Epithelial cell of esophagus (primary cell): ENCODE results near the gene ITGB1BP1.
A peak's percentile ranks its signal among the peaks of the same experiment; 100 is the strongest.

Experiments used
- DNase-seq: peaks from one replicate; pipeline ENCODE4 v3.0.0; 2010; ENCODE audit warnings: low read depth
- H3K4me3 ChIP-seq: 2 replicates; pipeline ENCODE4 v1.5.1; 2011; ENCODE audit warnings: mild to moderate bottlenecking, low read length, control low read depth
- TF ChIP-seq, protein P1 (sequence below): IDR thresholded peaks from 2 replicates; pipeline ENCODE4 v1.5.1; 2011; ENCODE audit warnings: low read depth, mild to moderate bottlenecking, low read length, control low read depth, inconsistent platforms; ENCODE audit not compliant: insufficient read depth; ENCODE audit errors: missing control alignments

The ITGB1BP1 gene

DNA sequence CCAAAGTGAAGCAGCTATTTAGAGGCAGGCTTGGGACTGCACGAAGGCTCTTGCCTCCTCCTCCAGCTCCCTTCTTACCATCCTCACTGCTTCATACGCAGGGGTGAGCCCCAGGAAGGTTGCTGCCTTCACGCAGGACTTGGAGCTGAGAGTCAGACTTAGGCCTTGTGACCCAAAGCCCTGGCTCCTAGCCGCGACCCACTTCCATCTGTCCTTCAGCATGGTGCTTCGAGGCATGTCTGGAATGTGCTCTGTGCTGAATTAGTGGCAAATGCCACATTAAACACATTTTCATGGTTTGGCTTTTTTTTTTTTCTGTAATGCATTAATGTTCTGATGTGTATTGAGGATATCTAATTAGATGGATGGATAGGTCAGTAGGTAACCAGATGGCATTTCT is 37.5 kb downstream of the ITGB1BP1 start:
- no peak for DNase-seq
- TF ChIP-seq, protein P1, sequence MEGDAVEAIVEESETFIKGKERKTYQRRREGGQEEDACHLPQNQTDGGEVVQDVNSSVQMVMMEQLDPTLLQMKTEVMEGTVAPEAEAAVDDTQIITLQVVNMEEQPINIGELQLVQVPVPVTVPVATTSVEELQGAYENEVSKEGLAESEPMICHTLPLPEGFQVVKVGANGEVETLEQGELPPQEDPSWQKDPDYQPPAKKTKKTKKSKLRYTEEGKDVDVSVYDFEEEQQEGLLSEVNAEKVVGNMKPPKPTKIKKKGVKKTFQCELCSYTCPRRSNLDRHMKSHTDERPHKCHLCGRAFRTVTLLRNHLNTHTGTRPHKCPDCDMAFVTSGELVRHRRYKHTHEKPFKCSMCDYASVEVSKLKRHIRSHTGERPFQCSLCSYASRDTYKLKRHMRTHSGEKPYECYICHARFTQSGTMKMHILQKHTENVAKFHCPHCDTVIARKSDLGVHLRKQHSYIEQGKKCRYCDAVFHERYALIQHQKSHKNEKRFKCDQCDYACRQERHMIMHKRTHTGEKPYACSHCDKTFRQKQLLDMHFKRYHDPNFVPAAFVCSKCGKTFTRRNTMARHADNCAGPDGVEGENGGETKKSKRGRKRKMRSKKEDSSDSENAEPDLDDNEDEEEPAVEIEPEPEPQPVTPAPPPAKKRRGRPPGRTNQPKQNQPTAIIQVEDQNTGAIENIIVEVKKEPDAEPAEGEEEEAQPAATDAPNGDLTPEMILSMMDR = no peak
- H3K4me3 ChIP-seq = no peak overlapping the region

DNA sequence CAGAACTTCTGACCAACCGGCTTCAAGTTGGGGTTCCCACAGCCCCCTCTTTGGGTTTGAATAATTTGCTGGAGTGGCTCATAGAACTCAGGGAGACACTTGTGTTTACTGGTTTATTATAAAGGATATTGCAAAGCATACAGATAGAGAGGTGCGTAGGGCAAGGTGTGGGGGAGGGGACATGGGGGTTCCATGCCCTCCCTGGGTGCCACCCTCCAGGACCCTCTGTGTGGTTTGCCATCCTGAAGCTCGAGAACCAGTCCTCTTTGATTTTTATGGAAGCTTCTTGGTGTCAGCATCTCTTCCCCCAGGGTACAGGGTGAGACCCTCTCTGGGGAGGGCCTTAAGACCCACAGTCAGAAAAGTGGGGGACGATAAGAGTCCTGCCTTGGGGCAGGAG is 38.8 kb downstream of the ITGB1BP1 start:
- TF ChIP-seq, protein P1 = no peak
- H3K4me3 ChIP-seq = no peak overlapping the region
- no peak for DNase-seq

DNA sequence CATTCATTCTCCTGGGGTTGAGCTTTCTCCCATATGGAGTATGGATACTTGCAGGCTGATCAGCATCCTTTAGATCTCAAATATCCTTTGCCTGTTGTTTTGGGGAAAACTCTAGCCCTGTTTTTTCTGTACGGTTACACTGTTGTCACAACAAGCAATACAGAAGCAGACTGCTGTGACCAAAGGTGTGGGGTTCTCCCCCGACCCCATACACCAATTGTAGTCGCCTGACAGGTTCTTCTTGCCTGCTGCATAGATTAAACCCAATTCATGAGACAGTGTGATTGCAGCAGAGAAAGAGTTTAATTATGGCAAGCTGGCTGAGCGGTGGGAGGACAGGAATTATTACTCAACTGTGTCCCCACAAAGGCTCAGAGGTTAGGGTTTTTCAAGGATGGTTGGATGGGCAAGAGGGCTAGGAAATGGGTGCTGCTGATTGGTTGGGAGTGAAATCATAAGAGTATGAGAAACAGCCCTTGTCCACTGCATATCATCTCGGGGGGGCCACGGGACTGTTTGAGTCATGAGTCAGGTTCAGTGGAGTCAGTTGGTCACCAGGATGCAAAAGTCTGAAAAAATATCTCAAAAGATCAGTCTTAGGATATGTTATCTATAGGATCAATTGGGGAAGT is 40.6 kb downstream of the ITGB1BP1 start:
- TF ChIP-seq, protein P1 = no peak
- H3K4me3 ChIP-seq = no peak overlapping the region
- peak; percentile 19 for DNase-seq

DNA sequence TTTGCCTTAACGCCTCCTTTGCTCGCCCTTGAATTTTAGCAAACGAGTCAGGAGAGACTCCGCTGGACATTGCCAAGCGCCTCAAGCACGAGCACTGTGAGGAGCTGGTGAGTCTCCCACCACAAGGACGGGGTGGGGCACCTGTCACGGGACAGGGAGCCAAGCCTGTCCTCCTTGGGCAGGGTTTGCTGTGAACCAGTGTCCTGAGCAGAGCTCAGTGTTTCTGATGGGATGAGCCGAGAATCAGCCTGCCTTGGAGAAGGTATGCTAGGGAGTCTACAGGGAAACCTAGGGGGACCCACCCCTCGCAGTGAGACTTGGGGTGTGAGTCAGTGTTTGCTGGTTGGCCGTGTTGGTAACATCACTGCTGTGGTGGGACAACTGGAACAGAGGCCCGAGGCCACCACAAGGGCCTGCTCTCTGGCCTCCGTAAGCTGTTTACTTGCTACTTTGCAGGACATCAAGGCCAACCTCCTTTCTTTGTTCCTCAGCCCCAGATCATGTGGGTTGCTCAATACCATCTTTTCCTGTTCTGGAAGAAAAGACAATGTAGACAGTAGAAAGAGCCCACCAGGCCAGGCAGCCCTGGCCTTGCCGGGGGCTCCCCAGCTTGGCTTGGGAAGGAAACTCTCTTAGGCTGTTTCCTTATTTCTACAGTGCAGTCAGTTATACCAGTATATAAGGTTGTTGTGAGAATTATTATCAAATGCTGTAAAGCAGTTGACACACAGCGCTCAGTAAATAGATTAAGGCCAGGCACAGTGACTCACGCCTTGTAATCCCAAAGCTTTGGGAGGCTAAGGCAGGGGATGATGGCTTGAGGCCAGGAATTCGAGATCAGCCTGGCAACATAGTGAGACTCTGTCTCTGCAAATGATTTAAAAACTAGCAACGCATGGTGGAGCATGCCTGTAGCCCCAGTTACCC is 42.4 kb downstream of the ITGB1BP1 start:
- peak; percentile 90 for DNase-seq
- TF ChIP-seq, protein P1 = no peak

DNA sequence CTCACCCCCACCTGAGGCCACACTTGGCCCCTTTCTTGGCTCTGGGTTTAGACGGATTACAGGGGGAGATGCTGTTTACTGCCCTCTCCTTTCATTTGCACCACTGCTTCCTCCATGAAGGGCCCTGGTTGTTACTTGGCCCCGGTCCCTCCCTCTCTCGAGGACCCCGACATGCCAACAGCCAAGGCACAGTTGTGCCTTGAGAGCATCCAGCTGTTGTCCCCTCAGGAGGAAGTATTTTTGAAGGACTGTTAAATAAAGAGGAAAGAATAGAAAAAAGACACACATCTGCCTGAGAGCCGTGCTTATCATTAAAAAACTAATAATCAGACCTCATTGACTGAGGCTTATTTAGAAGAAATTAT is 44.0 kb downstream of the ITGB1BP1 start:
- no peak overlapping the region for H3K4me3 ChIP-seq
- DNase-seq = no peak
- TF ChIP-seq, protein P1 = no peak

More for the DNA sequence above, 42.4 kb downstream of the ITGB1BP1 start:
- H3K4me3 ChIP-seq = no peak overlapping the region

DNA sequence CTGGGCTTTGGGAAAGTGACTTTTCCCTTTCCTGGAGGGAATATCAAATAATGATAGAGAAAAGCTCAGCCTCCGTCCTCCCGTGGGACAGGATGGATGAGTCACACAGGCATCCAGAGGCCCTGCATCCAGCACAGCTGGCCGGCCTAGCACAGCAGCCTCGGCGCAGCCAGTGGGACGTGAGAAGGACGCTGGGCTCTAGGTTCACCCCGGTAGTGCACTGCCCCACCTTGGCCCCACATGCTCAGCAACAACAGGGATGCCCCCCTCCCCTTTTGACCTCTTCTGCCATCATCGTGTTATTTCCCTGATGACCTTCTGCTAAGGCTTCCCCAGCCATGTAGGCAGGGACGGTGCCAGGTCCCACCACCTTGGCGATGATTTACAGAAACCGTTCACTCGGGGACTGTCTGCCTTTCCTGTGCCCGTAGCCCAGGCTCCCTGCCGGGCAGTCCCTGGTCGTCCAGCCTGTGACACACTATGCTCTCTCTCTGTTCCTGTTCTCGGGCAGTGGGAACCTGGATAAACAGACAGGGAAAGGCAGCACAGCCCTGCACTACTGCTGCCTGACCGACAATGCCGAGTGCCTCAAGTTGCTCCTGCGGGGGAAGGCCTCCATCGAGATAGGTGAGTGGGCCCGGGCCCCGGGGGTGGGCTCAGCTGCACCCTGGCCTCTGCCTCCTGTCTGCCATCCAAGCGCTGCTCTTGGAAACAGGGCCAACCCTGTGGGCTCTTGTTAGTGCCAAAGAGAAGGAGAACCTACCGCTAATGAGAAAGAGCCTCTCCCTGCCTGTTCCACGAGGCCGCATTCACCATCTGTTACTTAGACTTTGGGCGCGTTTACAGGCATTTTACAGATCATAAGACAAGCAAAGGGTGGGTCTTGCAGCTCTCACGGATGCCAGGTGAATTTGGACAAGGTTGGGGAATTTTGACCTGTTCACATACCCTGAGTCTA is 44.6 kb downstream of the ITGB1BP1 start:
- TF ChIP-seq, protein P1 = no peak
- peak; percentile 58 for DNase-seq
- H3K4me3 ChIP-seq = no peak overlapping the region
